Measurements from ENCODE around the gene PIGR. TPM values are rescaled to one million over a fixed set of nuclear protein-coding genes. Genes with fewer than 3 reads are reported as not detected.

PIGR gene
- total and polyA plus RNA-seq, 2 of the 8 experiments (the other 6 are each of a cell fraction or from before 2014, with no cell fraction given), result not detected

DNA sequence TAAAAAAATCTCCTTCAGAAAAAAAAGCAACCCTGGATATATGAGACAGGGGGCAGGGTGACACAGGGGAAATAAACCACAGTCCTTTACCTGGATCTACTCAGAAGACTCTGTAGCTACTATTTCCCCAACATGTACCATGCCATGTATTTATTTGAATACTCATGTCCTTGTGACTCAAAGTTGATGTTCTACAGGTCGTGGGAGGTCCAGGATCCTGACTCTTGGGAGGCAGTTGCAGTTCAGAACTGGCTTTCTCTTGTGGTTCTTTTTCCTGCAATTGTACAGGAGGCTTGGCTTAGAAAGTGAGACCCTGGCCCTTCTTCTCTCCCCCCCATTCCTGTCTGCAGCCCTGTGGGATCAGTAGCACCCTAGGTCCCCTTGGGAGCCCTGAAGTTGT lies 54.9 kb downstream of the PIGR start:
- FAIRE-seq, result no peak
- TF ChIP-seq NRF1 (IDR thresholded peaks at IDR 0.05; ENCODE audit: low read depth, low read length) (no peak), YY1 (IDR thresholded peaks at IDR 0.05; ENCODE audit: low read depth, low read length) (no peak), PHF8 (conservative IDR thresholded peaks at IDR 0.05; ENCODE audit: low read depth, low read length) (no peak), RXRA (IDR thresholded peaks at IDR 0.05; ENCODE audit: insufficient read depth, low read depth, low read length) (no peak), NANOG (IDR thresholded peaks at IDR 0.05; ENCODE audit: insufficient read depth, low read depth, low read length, poor library complexity, severe bottlenecking) (no peak)

More for the DNA sequence above, 54.9 kb downstream of the PIGR start:
- no peak overlapping the region for H3K9ac ChIP-seq (replicated peaks in 1 of 4; ENCODE audit: extremely low read depth in 1 of 4, low read depth in 3 of 4, low read length in 3 of 4)
- H3K4me2 ChIP-seq (ENCODE audit: insufficient read depth in 1 of 2, low read depth in 2 of 2, low read length in 2 of 2), result no peak overlapping the region
- H3K56ac ChIP-seq (replicated peaks; ENCODE audit: insufficient read length, low read depth, low read length), result no peak overlapping the region
- no peak overlapping the region for H2BK20ac ChIP-seq (ENCODE audit: low read length)
- H3K4me1 ChIP-seq (replicated peaks in 1 of 4; ENCODE audit: control insufficient read depth in 3 of 4, insufficient read depth in 4 of 4, low read length in 3 of 4), result peaks cover 0 to 3% (median 1%) of the 10 kb centered on the region in 4 experiments; a peak in 3 of 7 replicates
- H4K20me1 ChIP-seq (replicated peaks in 1 of 2; ENCODE audit: control insufficient read depth in 1 of 2, insufficient read depth in 2 of 2, low read length in 2 of 2), result no peaks in the 10 kb centered on the region
- no peaks in the 10 kb centered on the region for H3K27me3 ChIP-seq (replicated peaks in 1 of 4; ENCODE audit: control insufficient read depth in 3 of 4, extremely low read depth in 1 of 4, insufficient read depth in 3 of 4, low read length in 3 of 4)
- H4K8ac ChIP-seq (ENCODE audit: extremely low read depth, insufficient read depth, low read length), result no peak overlapping the region
- H2AFZ ChIP-seq (ENCODE audit: low read length), result no peak overlapping the region
- H3K9me3 ChIP-seq (ENCODE audit: insufficient read depth in 2 of 2, low read depth in 1 of 2, low read length in 1 of 2), result no peaks in the 10 kb centered on the region
- no peak overlapping the region for H3K23ac ChIP-seq (ENCODE audit: insufficient read length)
- H3K4me3 ChIP-seq (ENCODE audit: extremely low read depth in 1 of 4, insufficient read depth in 2 of 4, low read depth in 3 of 4, low read length in 4 of 4), result no peak overlapping the region
- H3K23me2 ChIP-seq (ENCODE audit: low read depth, low read length), result no peaks in the 10 kb centered on the region
- no peaks in the 10 kb centered on the region for H3K79me2 ChIP-seq (ENCODE audit: control insufficient read depth in 1 of 2, insufficient read depth in 2 of 2, low read length in 2 of 2)
- no peak overlapping the region for H2AK5ac ChIP-seq (ENCODE audit: low read depth, low read length)
- no peaks in the 10 kb centered on the region for H3K79me1 ChIP-seq (ENCODE audit: low read depth, low read length)
- ChIA-PET CTCF (ENCODE audit: partially characterized antibody) (interaction anchor here (1.0 to 1.5 kb wide), 5 partner anchors 10 to 157 kb away, joined by 3 to 5 read pairs (median 4); no protein-coding TSS in a partner anchor), POLR2A (ENCODE audit: partially characterized antibody) (no interaction called here)
- no peaks in the 10 kb centered on the region for H3K36me3 ChIP-seq (ENCODE audit: control insufficient read depth in 2 of 4, insufficient read depth in 4 of 4, low read length in 3 of 4)
- H3K14ac ChIP-seq (ENCODE audit: insufficient read length), result no peak overlapping the region
- DNase-seq (ENCODE audit: low read depth in 1 of 2, low spot score in 2 of 2), result peak in 1 of 2 experiments; percentile 29
- H4K91ac ChIP-seq (replicated peaks; ENCODE audit: insufficient read length, low read length), result no peak overlapping the region
- no peak overlapping the region for H2BK12ac ChIP-seq (ENCODE audit: low read depth, low read length)
- 100% methylated on average over 1 of the region's 1 CpG; no CpG with 5 or more reads in 1 of the 2 experiments for WGBS, 2 experiments (ENCODE audit: extremely low coverage in 1 of 2, insufficient coverage in 1 of 2, insufficient read length in 1 of 2, insufficient replicate concordance in 2 of 2, low coverage in 1 of 2, low lambda C conversion rate in 2 of 2, missing lambda C conversion rate in 1 of 2)
- no peak overlapping the region for H2BK120ac ChIP-seq (replicated peaks; ENCODE audit: low read depth, low read length)
- no peak overlapping the region for H3K18ac ChIP-seq (ENCODE audit: extremely low read depth, low read length)
- no peak overlapping the region for H2BK5ac ChIP-seq (ENCODE audit: low read depth, low read length)
- no peak overlapping the region for H2BK15ac ChIP-seq (ENCODE audit: low read length)
- no peak overlapping the region for H3K27ac ChIP-seq (ENCODE audit: low read depth, low read length)
- H3K4ac ChIP-seq (replicated peaks; ENCODE audit: insufficient read length, low read depth, low read length), result no peak overlapping the region
- H4K5ac ChIP-seq (ENCODE audit: insufficient read length, low read depth, low read length), result no peak overlapping the region
